ENCODE data around the gene INPP5D.
A peak's percentile ranks its signal among the peaks of the same experiment; 100 is the strongest.
"Not testable (repeated sequence)": the region's sequence is repeated elsewhere in the genome, so short reads cannot be mapped to it uniquely, and the experiment has no call there.

Gene INPP5D

DNA sequence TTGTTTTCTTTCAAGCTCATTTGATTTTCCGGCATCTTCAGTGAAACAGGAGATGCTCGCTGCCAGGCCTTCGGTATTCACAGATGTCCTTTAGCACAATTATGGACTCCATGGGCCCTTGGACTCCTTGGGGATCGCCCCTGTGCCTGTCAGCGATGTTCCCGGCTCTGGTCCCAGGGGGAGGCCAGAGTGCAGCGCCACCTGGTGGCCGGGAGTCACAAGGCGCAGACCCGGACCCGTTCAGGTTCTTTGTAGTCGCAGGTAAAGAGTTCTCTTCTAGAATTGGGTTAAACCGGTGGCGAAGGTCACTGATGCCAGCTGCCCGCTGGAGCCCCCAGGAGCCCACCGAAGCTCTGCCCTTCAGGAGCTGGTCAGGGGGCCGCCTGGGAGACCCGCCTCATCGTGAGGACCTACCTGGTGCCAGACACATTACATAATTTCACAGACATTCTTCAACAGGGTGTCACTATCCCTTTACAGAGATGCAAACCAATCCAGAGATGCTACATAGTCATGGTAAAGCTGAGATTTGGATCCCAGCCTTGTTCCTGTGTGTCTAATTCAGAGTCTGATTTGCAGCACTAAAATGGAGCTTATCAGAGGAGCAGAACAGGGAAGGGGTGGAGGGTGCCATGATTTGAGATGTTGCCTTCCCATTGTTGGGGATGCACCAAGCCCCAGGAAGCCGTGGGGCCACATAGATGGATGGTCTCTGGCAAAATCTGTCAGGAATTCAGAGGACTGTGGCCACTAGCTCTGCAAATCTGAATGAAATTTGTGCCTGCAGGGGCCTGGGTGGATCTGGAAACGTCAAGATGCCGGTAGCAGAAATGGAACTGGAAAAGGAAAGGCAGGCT is 6.0 kb upstream of the INPP5D start:
- DNase-seq (ENCODE audit: low read depth in 1 of 2, low spot score in 1 of 2) = peak; percentile 49 to 67

DNA sequence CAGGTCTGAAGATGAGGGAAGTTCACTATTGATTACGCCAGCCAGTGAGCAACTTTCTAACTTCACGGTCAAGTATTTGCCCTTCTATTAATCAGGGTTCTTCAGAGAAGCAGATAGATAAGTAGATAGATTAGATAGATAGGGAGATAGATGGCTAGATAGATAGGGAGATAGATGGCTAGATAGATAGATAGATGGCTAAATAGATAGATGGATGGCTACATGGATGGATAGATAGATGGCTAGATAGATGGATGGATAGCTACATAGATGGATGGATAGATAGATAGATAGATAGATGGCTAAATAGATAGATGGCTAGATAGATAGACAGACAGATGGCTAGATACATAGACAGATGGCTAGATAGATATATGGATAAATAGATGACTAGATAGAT is 4.8 kb upstream of the INPP5D start:
- DNase-seq (ENCODE audit: low read depth in 1 of 2, low spot score in 1 of 2) = no peak

DNA sequence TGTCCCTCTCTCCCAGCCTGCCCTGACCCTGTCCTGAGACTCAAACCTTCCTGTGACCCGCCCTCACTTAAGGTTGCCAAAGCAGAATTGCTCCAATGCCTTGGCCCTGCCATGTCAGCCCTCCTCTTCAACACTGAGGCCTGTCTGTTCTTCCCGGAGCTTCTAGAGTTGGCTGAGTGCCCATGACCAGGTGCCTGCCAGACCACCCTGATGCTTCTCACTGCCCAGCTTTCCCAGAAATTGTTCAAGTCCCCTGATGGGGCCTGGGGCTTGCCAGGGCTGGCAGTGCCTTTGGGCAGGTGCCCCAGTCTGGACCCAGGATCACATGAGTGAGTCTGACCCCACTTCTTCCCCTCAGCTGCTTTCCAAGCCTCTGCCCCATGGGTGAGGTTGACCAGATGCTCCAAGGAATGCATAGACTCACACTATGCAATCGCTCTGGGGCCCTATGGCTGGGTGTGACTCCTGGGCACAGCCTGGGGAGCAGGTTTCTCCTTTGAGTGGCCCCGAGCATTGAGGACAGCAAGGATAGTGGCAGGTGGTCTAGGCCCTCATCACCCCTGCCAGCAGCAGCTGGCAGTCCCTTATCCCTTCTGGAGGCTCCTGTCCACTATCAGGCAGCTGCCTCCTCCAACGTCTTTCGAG is 3.1 kb upstream of the INPP5D start:
- DNase-seq (ENCODE audit: low read depth in 1 of 2, low spot score in 1 of 2) = no peak

DNA sequence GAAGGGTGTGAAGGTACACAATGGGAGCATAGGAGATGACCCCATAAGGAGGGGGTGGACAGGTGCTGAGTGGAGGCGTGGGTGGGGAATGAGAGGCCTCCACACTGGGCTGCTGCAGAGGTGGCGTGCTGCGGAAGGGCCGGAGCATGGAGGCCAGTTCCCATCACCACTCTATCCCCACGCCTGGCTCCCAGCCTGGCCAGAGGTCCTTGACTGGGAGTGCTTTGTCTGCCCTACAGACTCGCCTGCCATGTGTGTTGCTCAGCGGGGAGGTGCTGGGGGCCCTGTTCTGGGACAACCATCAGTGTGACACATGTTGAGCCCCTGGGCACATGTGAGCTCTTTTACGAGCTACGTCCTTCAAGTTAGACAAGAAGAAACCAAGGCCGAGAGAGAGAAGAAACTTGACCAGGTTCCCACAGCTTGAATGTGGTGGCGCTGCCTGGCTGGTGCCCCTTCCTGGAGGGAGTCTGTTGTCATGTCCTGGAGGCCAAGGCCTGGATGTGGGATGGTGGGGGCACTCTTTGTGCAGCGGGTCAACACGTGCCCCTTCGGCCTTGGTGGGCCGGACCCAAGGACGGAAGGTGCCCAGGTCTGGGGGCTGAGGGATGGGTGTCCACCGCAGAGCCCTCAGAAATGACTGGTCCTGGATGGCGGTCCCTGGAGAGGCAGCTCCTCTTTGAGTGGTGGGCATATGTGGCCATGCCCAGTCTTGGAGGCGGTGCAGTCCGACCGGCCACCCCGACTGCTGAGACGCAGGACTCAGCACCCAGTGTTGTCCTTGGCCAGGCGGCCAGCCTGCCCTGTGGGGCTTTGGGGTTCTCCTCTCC is 1.2 kb upstream of the INPP5D start:
- DNase-seq (ENCODE audit: low read depth in 1 of 2, low spot score in 1 of 2) = no peak

DNA sequence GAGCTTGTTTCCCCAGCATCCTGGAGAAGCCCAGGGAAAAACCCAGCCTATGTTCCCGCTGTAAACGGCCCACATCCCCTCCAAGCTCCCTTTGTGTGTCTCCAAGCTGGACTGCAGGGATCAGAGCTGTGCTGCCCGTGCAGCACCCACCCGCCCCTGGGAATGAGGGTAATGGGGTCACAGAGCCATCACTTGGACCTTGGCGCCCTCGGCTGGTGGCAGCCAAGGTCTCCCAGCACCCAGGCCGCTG is 670 bp upstream of the INPP5D start:
- no peak for DNase-seq (ENCODE audit: low read depth in 1 of 2, low spot score in 1 of 2)

DNA sequence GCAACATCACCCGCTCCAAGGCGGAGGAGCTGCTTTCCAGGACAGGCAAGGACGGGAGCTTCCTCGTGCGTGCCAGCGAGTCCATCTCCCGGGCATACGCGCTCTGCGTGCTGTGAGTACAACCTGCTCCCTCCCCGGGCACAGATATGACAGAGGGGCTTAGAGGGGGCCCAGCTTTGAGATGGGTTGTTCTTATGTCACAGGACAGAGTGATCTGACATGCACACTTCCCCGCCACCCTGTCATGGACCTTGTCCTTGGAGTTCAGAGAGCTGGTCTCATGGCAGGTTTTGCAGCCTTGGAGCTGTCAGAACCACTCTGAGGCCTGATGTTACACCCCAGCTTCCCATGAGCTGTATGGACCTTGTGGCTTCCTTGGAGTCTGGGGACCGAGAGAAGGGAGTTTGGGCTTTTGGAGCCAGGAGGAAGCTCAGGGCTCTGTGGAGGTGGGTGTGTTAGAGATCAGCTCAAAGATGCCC is 398 bp downstream of the INPP5D start:
- DNase-seq (ENCODE audit: low read depth in 1 of 2, low spot score in 1 of 2) = no peak

DNA sequence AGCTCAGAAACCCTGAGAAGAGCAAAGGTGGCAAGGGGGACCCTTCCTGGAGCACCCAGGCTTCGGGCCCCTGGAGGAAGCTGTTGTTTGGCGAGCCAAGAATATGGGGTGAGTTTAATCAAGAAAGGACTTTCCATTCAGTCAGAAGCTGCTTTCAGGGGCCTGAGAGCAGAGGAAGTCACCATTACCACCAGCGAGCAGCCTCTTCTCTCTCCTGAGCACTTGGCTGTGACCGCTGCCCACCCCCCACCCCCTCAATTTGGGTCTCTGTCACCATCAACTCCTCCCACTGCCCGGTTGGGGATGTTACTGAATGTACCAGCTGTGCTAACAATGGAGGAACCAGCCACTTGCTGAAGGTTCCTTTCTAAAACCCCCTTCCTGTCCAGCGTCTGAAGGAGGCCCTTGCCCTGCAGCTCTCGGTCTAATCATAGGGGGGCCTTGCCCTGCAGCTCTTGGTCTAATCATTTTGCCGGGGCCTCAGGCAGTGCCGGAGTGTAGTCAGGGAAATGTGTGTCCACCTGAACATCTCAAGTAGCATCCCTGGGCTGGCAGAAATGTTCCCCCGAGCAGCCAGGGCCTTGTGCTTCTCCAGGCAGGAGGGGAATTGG is 943 bp downstream of the INPP5D start:
- DNase-seq (ENCODE audit: low read depth in 1 of 2, low spot score in 1 of 2) = no peak

DNA sequence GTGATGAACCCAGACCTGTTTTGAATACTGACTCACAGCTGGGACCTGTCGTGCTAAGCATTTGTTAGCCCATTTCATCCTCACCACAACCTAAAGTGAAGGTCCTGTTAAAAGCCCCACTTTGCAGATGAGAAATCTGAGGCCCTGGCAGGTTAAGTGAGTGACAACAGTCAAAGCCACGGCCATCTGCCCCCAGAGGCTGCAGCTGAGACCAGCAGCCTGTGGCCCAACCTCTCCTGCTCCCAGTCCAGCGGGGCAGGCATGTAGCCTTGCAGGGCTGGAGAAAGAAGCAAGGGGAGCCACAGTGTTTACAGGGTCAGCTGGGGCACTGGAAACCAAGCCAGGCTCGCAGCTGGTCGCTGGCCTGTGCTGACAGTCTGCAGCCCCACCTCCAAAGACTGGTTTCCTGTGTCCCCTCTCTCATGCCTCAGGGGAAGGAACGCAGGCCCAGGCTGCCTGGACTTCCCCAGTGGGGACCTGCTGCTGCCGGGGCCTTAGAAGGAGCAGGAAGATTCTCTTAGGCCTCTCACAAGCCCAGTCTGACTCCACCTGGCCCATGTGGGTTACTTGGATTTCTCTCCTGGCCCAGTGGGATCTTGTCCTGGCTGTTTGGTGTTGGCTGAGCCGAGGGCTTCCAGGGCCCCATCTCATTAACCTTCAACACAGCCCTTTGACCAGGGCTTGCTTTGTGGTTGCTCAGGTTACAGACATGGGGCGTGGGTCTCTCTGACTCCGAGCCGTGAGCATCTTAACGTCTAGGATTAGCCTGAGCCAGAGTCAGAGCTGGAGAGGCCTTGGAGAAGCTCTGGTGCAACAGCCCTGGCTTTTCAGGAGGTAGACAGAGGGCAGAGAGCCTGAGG is 1.7 kb downstream of the INPP5D start:
- DNase-seq (ENCODE audit: low read depth in 1 of 2, low spot score in 1 of 2) = no peak

DNA sequence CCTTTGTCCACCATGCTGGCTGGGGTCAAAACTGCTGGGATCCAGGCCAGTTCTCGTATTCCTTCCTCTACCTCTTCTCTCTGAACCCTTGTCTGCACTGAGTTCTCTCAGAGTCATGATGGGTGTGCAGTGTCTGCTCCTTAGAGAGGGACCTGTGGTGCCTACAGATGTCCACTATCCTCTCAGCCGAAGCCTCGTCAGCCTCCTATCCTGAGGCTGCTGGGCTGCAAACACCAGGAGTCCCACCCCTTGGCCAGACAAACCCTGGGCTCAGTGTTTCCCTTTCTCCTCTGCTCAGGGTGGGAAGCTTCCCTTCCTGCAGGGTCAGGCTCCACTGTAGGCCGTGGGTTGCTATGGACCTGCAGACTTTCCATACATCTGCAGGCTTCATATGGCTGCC is 2.3 kb downstream of the INPP5D start:
- no peak for DNase-seq (ENCODE audit: low read depth in 1 of 2, low spot score in 1 of 2)

DNA sequence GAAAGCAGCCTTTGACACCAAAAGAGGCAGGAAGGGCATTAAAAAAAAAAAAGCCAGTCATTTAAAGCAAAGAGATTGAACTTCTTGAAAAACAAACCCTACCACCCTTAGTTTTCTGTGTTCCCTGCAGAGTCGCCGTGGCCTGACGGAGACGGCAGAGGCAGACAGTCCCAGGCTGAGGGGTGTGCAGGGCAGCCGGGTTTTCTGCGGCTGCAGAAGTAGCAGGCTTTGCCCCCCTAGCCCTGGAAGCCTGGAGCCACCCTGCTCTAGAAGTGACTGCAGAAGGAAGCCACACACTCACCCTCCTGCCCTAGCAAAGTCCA is 2.8 kb downstream of the INPP5D start:
- no peak for DNase-seq (ENCODE audit: low read depth in 1 of 2, low spot score in 1 of 2)

DNA sequence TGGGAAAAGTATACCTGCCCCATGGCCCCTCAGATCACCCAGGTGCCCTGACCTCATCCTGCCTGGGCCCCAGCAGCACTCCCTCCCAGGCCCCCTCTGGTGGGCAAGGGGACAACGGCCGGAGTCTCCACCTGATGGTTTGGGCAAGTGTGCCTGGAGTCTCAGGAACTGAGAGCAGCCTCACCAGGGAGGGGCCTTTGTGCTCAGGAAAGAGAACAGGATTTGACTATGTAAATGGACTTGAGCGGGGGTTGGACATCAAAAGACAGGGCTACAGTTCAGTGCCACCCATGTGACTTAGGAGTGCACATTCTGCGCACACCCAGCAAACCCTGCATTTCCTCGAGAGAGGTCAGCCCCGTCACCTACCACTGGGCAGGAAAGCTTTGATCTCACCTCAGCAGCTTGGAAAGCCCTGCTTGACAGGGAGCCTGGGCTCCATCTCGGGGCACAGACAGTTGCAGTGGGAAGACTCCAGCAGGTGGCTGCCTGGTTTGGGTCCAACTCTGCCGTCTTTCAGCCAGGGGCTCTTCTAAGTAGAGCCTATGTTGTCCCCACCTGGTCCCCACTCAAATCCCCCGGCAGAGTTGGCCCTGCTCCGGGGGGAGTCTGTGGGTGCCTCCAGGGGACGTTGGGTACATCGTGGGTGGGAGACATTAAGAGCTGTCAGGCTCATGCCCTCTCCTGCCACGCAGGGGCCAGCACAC is 3.3 kb downstream of the INPP5D start:
- DNase-seq (ENCODE audit: low read depth in 1 of 2, low spot score in 1 of 2) = no peak

DNA sequence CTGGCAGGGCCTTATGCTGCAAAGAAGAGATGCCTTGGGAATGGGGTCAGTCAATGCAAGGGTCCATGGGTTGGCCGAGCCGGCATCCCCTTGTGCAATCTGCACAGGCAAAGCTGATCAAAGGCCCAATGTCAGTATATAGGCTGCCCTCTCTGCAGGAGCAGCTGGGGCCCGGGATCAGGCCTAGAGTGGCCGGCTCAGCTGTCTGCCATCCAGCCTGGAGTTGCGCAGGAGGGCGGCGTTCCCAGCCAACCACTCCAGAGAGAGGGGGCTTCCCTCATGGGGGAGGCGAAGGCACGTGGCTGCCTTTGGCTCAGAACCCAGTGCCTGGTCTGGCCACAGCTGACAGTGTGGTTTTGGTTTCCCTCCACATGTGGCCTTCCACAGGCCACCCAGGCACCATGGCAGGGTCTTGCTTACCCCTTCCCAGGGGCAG is 3.9 kb downstream of the INPP5D start:
- no peak for DNase-seq (ENCODE audit: low read depth in 1 of 2, low spot score in 1 of 2)

DNA sequence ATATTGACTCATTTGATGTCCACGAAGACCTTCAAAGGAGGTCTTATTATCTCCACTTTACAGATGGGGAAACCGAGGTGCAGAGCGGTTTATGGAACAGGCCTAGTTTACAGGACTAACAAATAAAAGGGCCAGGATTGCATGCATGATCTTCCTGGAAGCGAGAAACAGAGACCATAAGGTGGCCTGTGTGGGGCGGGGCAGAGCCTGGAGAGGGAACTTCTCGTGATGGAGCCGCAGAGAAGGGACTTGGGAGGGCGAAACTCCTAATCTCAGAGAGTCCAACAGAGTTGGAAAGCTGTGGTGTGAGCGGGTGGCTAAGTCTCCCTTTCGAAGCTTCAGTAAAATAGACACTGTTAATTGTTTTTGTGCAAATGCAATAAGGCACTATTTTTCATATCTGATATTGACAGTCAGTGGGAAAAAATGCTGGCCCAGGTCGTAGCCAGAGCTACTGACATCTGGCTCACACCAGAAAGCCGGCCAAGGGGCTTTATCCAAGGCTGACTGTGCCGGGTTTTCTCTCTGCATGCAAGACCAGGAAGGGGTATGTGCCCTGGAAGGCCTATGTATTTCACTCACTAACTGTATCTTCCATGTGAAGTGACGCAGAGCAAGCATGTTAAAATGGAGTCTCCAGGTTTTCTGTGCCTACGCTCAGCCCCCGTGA is 4.5 kb downstream of the INPP5D start:
- no peak for DNase-seq (ENCODE audit: low read depth in 1 of 2, low spot score in 1 of 2)

DNA sequence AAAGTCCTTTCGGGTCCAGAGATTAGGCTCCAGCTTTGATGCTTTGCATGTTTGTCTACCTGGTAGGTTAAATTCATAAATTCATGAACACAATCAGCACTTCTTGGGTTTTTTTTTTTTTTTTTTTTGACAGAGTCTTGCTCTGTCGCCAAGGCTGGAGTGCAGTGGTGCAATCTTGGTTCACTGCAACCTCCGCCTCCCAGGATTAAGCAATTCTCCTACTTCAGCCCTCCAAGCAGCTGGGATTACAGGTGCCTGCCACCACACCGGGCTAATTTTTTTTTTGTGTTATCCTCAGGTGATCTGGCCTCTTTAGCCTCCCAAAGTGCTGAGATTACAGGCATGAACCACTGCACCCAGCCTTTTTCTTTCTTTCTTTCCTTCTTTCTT is 5.1 kb downstream of the INPP5D start:
- not testable (repeated sequence) for DNase-seq (ENCODE audit: low read depth in 1 of 2, low spot score in 1 of 2)

DNA sequence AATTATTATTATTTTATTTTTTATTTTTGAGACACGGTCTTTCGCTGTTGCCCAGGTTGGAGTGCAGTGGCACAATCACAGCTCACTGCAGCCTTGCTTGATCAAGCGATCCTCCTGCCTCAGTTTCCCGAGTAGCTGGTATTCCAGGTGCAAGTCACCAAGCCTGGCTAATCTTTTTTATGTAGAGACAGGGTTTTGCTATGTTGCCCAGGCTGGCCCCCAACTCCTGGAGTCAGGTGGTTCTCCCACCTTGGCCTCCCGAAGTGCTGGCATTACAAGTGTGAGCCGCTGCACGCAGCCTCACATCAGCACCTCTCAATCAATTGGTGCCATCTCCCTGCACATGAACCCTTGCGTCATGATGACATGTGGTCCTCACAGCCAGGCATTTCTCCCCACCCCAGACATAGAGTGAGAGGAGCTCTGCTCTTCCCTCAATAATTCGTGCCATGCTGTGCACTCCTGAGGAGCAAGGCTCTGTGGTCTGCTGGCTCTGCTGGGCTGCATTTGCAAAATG is 5.9 kb downstream of the INPP5D start:
- DNase-seq (ENCODE audit: low read depth in 1 of 2, low spot score in 1 of 2) = no peak

DNA sequence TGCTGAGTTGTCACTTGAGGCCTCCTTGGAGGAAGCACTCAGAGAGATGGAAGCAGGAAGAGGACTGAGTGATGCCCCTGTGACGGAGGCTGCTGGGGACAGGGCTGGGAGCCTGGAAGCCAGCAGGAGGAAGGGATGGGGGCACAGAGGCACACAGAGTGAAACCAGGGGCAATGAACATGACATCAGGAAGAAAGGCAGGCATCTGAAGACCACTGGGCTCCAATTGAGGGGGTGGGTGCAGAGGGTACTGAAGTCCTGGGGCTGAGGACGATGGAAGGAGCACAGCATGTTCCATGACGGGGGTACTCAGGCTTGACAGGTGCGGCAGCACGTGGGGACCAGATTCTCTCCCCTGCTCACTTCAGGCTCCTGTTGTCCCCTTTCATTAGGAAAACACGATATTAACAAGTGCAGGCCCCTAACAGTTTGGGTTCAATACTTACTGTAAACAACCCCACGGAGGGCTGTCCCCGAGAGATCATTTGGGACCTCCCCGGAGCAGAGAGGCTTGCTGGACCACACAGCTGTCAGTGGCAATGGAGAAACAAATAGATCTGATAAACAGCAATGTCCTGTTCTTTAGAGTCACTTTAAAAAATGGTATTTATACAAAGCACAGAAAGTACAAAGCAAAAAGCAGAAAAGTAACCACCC is 8.7 kb downstream of the INPP5D start:
- DNase-seq (ENCODE audit: low read depth in 1 of 2, low spot score in 1 of 2) = no peak

DNA sequence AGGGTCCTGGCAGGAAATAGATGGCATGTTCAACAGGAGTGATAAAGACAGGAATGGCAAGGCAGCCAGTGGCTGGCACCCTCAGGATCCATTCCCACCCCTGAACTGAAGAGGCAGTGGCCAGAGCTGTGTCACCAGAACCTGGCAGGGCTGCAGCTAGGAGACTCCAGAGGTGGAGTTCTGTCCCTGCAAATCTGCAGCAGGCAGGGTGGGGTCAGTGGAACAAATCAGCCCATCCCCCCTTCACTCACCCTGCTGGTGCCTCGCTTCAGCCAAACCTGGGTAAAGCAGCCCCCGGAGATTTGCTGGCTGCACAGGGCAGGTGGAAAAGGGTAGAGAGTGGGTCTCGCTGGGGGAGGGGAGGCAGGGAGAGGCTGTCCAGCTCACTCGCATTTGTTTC is 12.7 kb downstream of the INPP5D start:
- no peak for DNase-seq (ENCODE audit: low read depth in 1 of 2, low spot score in 1 of 2)

DNA sequence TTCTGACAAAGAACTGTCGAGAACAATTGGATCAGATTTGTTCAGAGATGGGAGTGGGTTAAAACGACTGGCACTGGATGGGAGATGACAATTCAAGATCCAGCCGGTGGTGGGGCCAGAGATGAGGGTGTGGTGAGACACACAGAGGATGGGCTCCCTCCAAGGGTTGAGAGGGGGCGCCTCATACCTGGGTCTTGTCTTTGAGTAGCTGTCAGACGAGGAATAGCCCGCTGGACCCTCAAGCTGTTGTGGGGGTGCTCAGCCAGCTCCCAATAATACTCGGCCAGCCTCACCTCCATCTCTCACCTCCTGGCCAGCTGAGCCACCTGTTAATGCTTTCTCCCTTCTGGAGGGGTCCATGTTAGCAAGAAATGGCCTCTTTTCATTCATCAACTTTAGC is 14.0 kb downstream of the INPP5D start:
- DNase-seq (ENCODE audit: low read depth in 1 of 2, low spot score in 1 of 2) = no peak
